HL-60 (cell line): Measurements from ENCODE around the gene JAKMIP1.

Source experiments
- DNase-seq, 2 experiments: peaks; one replicate each; pipeline ENCODE4 v3.0.0-alpha.2; 2010 to 2020; ENCODE audit warnings: low read depth in 1 of 2, low spot score in 1 of 2
- H3K27ac ChIP-seq: fragments of 250-450 bp; sonication (Bioruptor Pico); replicated peaks from 2 replicates; pipeline ENCODE4 v1.5.1; 2020; ENCODE audit warnings: mild to moderate bottlenecking, moderate library complexity
- H3K27me3 ChIP-seq: fragments of 250-450 bp; sonication (Bioruptor Pico); 2 replicates; pipeline ENCODE4 v1.5.1; 2021; ENCODE audit warnings: mild to moderate bottlenecking, moderate library complexity; ENCODE audit not compliant: insufficient read depth, poor library complexity, severe bottlenecking
- H3K4me3 ChIP-seq: replicated peaks from 2 replicates; pipeline ENCODE4 v1.5.1; 2011; ENCODE audit warnings: mild to moderate bottlenecking, control low read depth, low read length; ENCODE audit not compliant: insufficient read depth
- CTCF ChIP-seq: IDR thresholded peaks from one replicate; pipeline ENCODE4 v1.5.1; 2011; ENCODE audit warnings: low read length, control low read depth, inconsistent platforms; ENCODE audit not compliant: insufficient read depth
- GABPA ChIP-seq: IDR thresholded peaks from 2 replicates; pipeline ENCODE4 v1.6.1; 2012; ENCODE audit warnings: low read depth
- POLR2AphosphoS5 ChIP-seq: IDR thresholded peaks from 2 replicates; pipeline ENCODE4 v1.6.1; 2012; ENCODE audit warnings: low read depth
- REST ChIP-seq: IDR thresholded peaks from 2 replicates; pipeline ENCODE4 v1.6.1; 2012; ENCODE audit warnings: low read depth; ENCODE audit not compliant: insufficient replicate concordance
- SPI1 ChIP-seq: IDR thresholded peaks from 2 replicates; pipeline ENCODE4 v1.6.1; 2012; ENCODE audit warnings: low read depth, mild to moderate bottlenecking, borderline replicate concordance

Gene JAKMIP1

GRCh38 chr4:6086846-6087245 lies 113.5 kb downstream of the JAKMIP1 start:
- no peak overlapping the region for H3K27ac ChIP-seq
- H3K4me3 ChIP-seq: no peak overlapping the region
- TF ChIP-seq CTCF: no peak
- DNase-seq: no peak
- H3K27me3 ChIP-seq: no peaks in the 10 kb centered on the region

- no peak for TF ChIP-seq SPI1
- TF ChIP-seq REST: no peak
- no peak for TF ChIP-seq POLR2AphosphoS5
- TF ChIP-seq GABPA: no peak
- no peak for TF ChIP-seq CTCF
- Histone ChIP-seq H3K4me3 (no peak overlapping the region), H3K27me3 (no peaks in the 10 kb centered on the region), H3K27ac (no peak overlapping the region)
- no peak for DNase-seq
These were observed 114.4 kb downstream of the JAKMIP1 start for GRCh38 chr4:6085691-6086628.

GRCh38 chr4:6085028-6085690 lies 115.2 kb downstream of the JAKMIP1 start:
- no peak overlapping the region for H3K4me3 ChIP-seq
- DNase-seq: no peak
- TF ChIP-seq POLR2AphosphoS5: no peak
- TF ChIP-seq SPI1: no peak
- TF ChIP-seq GABPA: no peak
- no peak for TF ChIP-seq CTCF
- TF ChIP-seq REST: no peak

More at GRCh38 chr4:6085028-6085690, 115.2 kb downstream of the JAKMIP1 start:
- Histone ChIP-seq H3K27me3 (no peaks in the 10 kb centered on the region), H3K27ac (no peak overlapping the region)
